ENCODE measurements around the gene SNORC. TPM values are rescaled to one million over a fixed set of nuclear protein-coding genes. Genes with fewer than 3 reads are reported as not detected.

SNORC gene
- total and polyA plus RNA-seq, 2 of the 13 experiments (the other 11 are each of a cell fraction or from before 2014, with no cell fraction given), result 59.1 to 86.1 TPM

- no peak for TF ChIP-seq TGIF2 (CRISPR knock-in tag; IDR thresholded peaks at IDR 0.05)
- TF ChIP-seq ONECUT2 (CRISPR knock-in tag; IDR thresholded peaks at IDR 0.05), result no peak
These were observed 24.7 kb downstream of the SNORC start (continued) for GRCh38 chr2:232894746-232895145.

- H3K4me1 ChIP-seq (ENCODE audit: insufficient read depth, low read length), result no peaks in the 10 kb centered on the region
- no peak for FAIRE-seq
- no peak overlapping the region for H2AFZ ChIP-seq (ENCODE audit: low read length)
- TF ChIP-seq PHF20 (CRISPR knock-in tag; IDR thresholded peaks at IDR 0.05) (no peak), IRX3 (CRISPR knock-in tag; IDR thresholded peaks at IDR 0.05; ENCODE audit: borderline replicate concordance, low read depth) (no peak), HDAC1 (CRISPR knock-in tag; IDR thresholded peaks at IDR 0.05) (no peak)
- no peak overlapping the region for H3K4me3 ChIP-seq (replicated peaks in 1 of 3; ENCODE audit: insufficient read depth in 1 of 3, low read depth in 2 of 3, low read length in 3 of 3)
- no peak overlapping the region for H3K4me2 ChIP-seq (ENCODE audit: low read depth, low read length)
- no peaks in the 10 kb centered on the region for H3K27me3 ChIP-seq (ENCODE audit: control insufficient read depth in 1 of 2, insufficient read depth in 2 of 2, low read length in 2 of 2)
- H3K9me3 ChIP-seq (ENCODE audit: low read length), result no peaks in the 10 kb centered on the region
- no peak for DNase-seq (ENCODE audit: low spot score)
- peaks cover 15 to 32% of the 10 kb centered on the region in 2 experiments for H3K36me3 ChIP-seq (replicated peaks in 1 of 2; ENCODE audit: control insufficient read depth in 1 of 2, insufficient read depth in 2 of 2, low read length in 2 of 2)
- intact Hi-C loops (cut with micrococcal nuclease; ENCODE audit: unreplicated experiment), result no loop called here
- H3K79me2 ChIP-seq (ENCODE audit: insufficient read depth, low read length), result no peaks in the 10 kb centered on the region
- no peak for ATAC-seq
- H4K20me1 ChIP-seq (ENCODE audit: insufficient read depth, low read length), result no peaks in the 10 kb centered on the region
- no peak overlapping the region for H3K9ac ChIP-seq (ENCODE audit: insufficient read depth, low read depth, low read length)
- no peak overlapping the region for H3K27ac ChIP-seq (ENCODE audit: extremely low read length, insufficient read depth, low read length)
- in situ Hi-C loops (cut with HindIII; ENCODE audit: extremely low pct_ligation_motif_present, low pct_unique_long_range_greater_than_20kb), result no loop called here
- BruUV-seq (replicated peaks), result no TSS peak
- ChIA-PET CTCF (ENCODE audit: low intra/inter-chr PET ratio, low total read pairs) (no interaction called here), POLR2A (no interaction called here)
These were observed 26.0 kb downstream of the SNORC start for GRCh38 chr2:232896111-232896510.

- TF ChIP-seq ZBTB43 (CRISPR knock-in tag; conservative IDR thresholded peaks at IDR 0.05) (no peak), AHR (CRISPR knock-in tag; IDR thresholded peaks at IDR 0.05) (no peak), ZNF326 (CRISPR knock-in tag; IDR thresholded peaks at IDR 0.05; ENCODE audit: borderline replicate concordance) (no peak), SPEN (CRISPR knock-in tag; IDR thresholded peaks at IDR 0.05; ENCODE audit: low read depth) (no peak), ZFAT (CRISPR knock-in tag; conservative IDR thresholded peaks at IDR 0.05) (no peak)
- Histone ChIP-seq H2AFZ (ENCODE audit: low read length) (no peak overlapping the region), H3K9me3 (ENCODE audit: low read length) (no peaks in the 10 kb centered on the region), H3K4me1 (ENCODE audit: insufficient read depth, low read length) (no peaks in the 10 kb centered on the region), H3K36me3 (replicated peaks in 1 of 2; ENCODE audit: control insufficient read depth in 1 of 2, insufficient read depth in 2 of 2, low read length in 2 of 2) (peaks cover 12 to 24% of the 10 kb centered on the region in 2 experiments; a peak in 4 of 5 replicates), H4K20me1 (ENCODE audit: insufficient read depth, low read length) (no peaks in the 10 kb centered on the region), H3K4me3 (replicated peaks in 1 of 3; ENCODE audit: insufficient read depth in 1 of 3, low read depth in 2 of 3, low read length in 3 of 3) (no peak overlapping the region), H3K79me2 (ENCODE audit: insufficient read depth, low read length) (no peaks in the 10 kb centered on the region), H3K9ac (ENCODE audit: insufficient read depth, low read depth, low read length) (no peak overlapping the region), H3K4me2 (ENCODE audit: low read depth, low read length) (no peak overlapping the region), H3K27ac (ENCODE audit: extremely low read length, insufficient read depth, low read length) (no peak overlapping the region), H3K27me3 (ENCODE audit: control insufficient read depth in 1 of 2, insufficient read depth in 2 of 2, low read length in 2 of 2) (no peaks in the 10 kb centered on the region)
- 94% methylated on average over 9 of the region's 9 CpGs for WGBS (ENCODE audit: low lambda C conversion rate)
- in situ Hi-C loops (cut with HindIII; ENCODE audit: extremely low pct_ligation_motif_present, low pct_unique_long_range_greater_than_20kb) (no loop called here), intact Hi-C loops (cut with micrococcal nuclease; ENCODE audit: unreplicated experiment) (no loop called here)
- CTCF ChIA-PET (ENCODE audit: low intra/inter-chr PET ratio, low total read pairs), result no interaction called here
- no peak for DNase-seq (ENCODE audit: low spot score)
- FAIRE-seq, result no peak
- BruUV-seq (replicated peaks), result no TSS peak
- ATAC-seq, result no peak
- POLR2A ChIA-PET, result no interaction called here
These were observed 26.9 kb downstream of the SNORC start for GRCh38 chr2:232896720-232897597.
